Retinal pigment epithelial cell (primary cell): ENCODE results near the gene WIPF3.
A peak's percentile ranks its signal among the peaks of the same experiment; 100 is the strongest.

Experiments used
- DNase-seq: peaks from one replicate; pipeline ENCODE4 v3.0.0-alpha.2; 2010; ENCODE audit warnings: low read depth
- H3K4me3 ChIP-seq: 2 replicates; pipeline ENCODE4 v1.5.1; 2011; ENCODE audit warnings: mild to moderate bottlenecking, low read length, control low read depth, moderate library complexity
- CTCF ChIP-seq: conservative IDR thresholded peaks from 2 replicates; pipeline ENCODE4 v1.5.1; 2011; ENCODE audit warnings: low read depth, low read length, control low read depth, inconsistent platforms

Gene WIPF3

DNA sequence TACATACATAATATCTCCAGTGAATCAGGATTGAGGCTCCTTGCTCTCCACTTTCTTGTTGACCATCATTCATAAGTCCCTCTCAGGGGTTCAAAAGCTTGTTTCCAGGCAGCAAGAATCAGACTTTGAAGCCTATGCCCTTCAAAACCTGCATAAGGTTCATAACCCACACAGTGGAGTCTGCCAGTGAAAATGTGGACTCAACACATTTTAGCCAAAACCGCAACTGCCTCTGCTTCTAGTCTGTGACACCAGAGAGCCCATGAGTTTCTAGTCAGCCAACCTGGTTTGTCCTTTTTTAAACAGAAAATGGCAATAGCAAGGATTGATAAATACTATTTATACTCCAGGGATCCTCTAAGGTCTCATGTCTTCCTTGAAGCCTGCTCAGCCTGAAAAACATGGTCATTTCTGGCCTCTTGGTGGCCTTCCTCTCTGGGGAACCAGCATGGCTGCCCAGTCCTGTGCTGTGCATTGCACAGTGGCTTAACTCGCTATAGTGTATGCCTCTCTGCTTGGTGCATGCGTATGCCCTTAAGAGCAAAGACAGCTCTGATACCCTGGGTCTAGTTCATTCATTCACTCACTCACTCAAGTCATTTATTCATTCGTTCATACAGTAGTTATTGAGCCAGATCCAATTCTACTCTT, 67.5 kb downstream of the WIPF3 start:
- no peak overlapping the region for H3K4me3 ChIP-seq
- no peak for TF ChIP-seq CTCF
- no peak for DNase-seq

DNA sequence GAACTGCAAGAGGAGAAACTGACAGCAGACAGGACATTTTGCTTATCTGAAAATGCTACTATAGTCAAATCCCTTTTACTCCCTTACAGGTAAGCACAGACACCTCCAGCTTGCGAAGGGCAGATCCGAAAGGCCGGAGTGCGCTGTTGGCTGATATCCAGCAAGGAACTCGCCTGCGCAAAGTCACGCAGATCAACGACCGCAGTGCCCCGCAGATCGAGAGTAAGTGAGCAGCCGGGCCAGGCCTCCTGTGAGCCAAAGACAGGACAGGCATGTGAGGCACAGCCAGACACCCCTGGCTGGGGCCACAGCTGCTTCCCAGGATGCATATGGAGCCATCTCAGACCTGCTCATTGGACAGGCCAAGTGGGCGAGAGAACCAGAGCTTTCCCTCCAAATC, 69.4 kb downstream of the WIPF3 start:
- no peak for TF ChIP-seq CTCF
- DNase-seq = no peak
- no peak overlapping the region for H3K4me3 ChIP-seq

DNA sequence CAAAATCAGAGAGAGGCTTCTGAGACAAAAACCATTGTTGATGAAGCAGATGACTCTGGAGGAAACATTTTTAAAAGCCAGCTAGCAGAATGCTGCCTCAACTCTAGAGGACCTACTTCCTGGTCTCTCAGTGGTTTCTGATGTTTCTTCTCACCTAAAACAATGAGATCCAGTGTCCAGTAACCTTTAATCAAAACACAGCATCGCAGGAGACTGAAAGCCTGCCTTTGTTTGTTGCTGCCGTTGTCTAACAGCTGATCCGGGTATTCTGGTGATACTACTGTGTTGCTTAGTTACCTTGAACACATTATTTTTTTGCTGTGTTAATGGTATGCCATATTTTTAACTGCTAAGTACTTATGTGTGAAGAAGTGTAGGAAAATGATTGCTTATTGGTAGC, 70.9 kb downstream of the WIPF3 start:
- TF ChIP-seq CTCF = no peak
- no peak for DNase-seq

DNA sequence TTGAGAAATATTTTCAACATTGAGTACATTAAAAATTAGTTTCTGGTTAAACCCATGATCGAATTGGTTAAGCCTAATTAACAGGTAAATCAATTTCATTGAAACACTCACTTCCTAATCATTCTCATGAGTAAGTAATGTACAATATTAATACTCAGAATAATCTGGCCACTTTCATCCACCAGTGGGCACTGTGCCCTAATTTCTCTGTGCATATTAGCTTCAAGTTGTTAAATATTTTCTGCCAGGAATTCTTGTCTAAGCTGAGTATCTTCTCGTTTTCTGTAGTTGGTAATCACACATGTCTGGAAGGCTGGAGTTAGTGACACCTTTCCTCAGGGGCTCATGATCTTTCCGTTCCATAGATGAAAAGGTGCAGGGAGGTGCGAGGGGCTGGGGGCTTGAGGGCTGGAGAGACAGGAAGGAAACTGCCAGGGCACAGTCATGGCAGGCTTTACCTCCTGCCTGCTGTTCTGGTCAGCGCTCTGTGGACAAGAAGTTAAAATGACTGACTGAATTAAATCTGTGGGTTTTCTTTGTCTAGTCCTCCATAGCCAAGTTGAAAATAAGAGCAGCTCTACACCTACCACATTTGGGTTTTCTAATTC, 71.9 kb downstream of the WIPF3 start:
- no peak for DNase-seq
- peak; percentile 75 for TF ChIP-seq CTCF
- H3K4me3 ChIP-seq = no peak overlapping the region

More for the DNA sequence above, 70.9 kb downstream of the WIPF3 start:
- no peak overlapping the region for H3K4me3 ChIP-seq

- TF ChIP-seq CTCF = no peak
- DNase-seq = no peak
- H3K4me3 ChIP-seq = no peak overlapping the region
Observed at GRCh38 chr7:29879609-29880008, 73.3 kb downstream of the WIPF3 start.

- DNase-seq = no peak
- no peak for TF ChIP-seq CTCF
- no peak overlapping the region for H3K4me3 ChIP-seq
Observed at GRCh38 chr7:29881724-29882123, 75.4 kb downstream of the WIPF3 start.

DNA sequence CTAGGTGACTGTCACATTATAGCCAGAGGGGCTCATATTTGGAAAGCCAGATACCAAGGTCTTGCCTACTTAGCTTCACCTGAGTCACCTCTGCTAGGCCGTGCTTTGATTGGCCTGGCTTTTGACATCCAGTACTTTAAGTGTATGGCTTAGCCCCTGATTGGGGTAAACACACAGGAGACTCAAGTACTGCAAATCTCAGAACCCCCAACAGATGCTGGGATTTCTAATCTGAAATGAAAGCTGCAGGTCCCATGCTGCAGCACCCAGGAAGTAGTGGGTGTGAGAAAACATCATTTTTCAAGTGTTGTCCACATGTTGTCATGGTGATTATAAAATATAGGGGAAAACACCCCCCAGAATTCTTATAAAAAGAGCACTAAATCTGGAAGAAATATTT, 76.2 kb downstream of the WIPF3 start:
- DNase-seq = no peak
- TF ChIP-seq CTCF = no peak
- H3K4me3 ChIP-seq = no peak overlapping the region
